ENCODE data around the gene HIPK2. TPM values are rescaled to one million over a fixed set of nuclear protein-coding genes. Genes with fewer than 3 reads are reported as not detected.

HIPK2 gene
- polyA plus RNA-seq (2011; rRNA removed): 12.1 and 16.3 TPM in 2 replicates
- polyA plus RNA-seq (2012; cell fraction: cytosol; rRNA removed): 10.1 and 13.5 TPM in 2 replicates
- polyA plus RNA-seq (2012; cell fraction: nucleus; rRNA removed): 9.9 and 11.2 TPM in 2 replicates
- polyA plus RNA-seq (2017; fragmentation: RNase III; extraction: RNeasy Plus Mini Kit Qiagen cat#74134 plus additional on column Dnase treatment): 10.5 to 13.1 TPM (median 11.3 TPM) in 3 replicates
- polyA minus RNA-seq (2011; rRNA and poly(A)+ RNA removed): 32.7 and 34.1 TPM in 2 replicates

DNA sequence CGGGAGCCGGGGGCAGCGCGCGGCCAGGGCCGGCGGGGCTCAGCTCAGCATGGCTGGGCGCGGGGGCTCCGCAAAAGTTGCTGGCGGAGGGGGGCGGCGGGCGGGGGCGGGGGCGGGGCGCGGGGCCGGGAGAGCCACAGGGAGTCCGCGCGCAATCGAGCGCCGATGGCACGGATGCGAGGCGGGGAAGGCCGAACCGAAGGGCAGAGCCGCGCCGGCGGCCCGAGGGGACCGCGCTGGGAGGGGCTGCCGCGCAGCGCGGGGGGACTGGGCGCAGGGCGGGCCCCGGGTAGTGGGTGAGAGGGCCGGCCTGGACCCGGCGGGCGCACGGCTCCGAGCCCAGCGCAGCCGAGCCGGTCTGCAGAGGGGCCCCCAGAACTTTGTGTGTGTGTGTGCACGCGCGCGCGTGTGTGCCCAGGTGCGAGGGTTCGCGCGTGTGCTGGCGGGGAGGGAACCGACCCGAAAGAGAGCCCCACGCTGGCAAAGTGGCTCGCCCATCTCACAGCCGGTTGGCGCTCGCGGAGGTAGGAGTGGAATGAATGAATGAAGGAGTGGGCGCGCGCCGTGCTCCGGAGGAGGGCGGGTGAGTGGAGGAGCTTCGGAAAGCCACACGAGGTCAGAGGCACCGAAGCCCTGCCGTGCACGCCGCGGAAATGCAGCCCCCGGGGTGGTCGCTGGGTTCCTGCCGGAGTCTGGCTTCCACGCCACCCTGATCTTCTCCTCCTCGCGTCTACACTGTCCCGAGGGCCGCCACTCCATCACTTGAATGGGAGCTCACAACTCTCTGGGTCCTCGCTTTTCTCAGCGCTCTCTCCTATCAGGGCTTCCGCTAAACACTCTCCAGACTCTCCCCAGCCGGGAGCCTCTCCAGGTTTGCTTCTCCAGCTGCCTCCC lies at the start of gene HIPK2:
HIPK2 (minus strand) TSS at position 51 of the 894 bp plus-strand sequence. CDS start 375 bp downstream, outside the sequence.
- WGBS (ENCODE audit: missing lambda C conversion rate): 2% methylated on average over 40 of the region's 96 CpGs
- Histone ChIP-seq H3K4me1 (peaks cover 31% of the 10 kb centered on the region), H3K27ac (peak within 1 kb of the TSS; percentile 97 to 100), H3K4me2 (peak within 1 kb of the TSS; percentile 96), H3K4me3 (peak within 1 kb of the TSS; percentile 99), H3K9me3 (no peaks in the 10 kb centered on the region)
- FAIRE-seq (no peak), DNase-seq (ENCODE audit: low read depth in 1 of 2, low spot score in 1 of 2) (peak; percentile 65 to 76), ATAC-seq (peak; percentile 72 to 76)
- ChIA-PET POLR2A (interaction anchor here (0.6 to 2.0 kb wide), 3 partner anchors 22 to 132 kb away, joined by 4 to 5 read pairs (median 4); no protein-coding TSS in a partner anchor), CTCF (interaction anchor here (0.9 to 5.7 kb wide), 7 partner anchors 32 to 227 kb away, joined by 3 to 35 read pairs (median 4); no protein-coding TSS in a partner anchor)
- no peak for TF ChIP-seq HOXB5 (CRISPR knock-in tag; IDR thresholded peaks at IDR 0.05)
- TF ChIP-seq JUN (IDR thresholded peaks at IDR 0.05): peak in 1 of 2 experiments; percentile 39; a peak in 2 of 5 replicates
- TF ChIP-seq, protein P1, sequence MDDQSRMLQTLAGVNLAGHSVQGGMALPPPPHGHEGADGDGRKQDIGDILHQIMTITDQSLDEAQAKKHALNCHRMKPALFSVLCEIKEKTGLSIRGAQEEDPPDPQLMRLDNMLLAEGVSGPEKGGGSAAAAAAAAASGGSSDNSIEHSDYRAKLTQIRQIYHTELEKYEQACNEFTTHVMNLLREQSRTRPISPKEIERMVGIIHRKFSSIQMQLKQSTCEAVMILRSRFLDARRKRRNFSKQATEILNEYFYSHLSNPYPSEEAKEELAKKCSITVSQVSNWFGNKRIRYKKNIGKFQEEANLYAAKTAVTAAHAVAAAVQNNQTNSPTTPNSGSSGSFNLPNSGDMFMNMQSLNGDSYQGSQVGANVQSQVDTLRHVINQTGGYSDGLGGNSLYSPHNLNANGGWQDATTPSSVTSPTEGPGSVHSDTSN (IDR thresholded peaks at IDR 0.05): no peak
- no peak for TF ChIP-seq NFE2L2 (conservative IDR thresholded peaks at IDR 0.05; ENCODE audit: low read length)
- TF ChIP-seq, protein P2, sequence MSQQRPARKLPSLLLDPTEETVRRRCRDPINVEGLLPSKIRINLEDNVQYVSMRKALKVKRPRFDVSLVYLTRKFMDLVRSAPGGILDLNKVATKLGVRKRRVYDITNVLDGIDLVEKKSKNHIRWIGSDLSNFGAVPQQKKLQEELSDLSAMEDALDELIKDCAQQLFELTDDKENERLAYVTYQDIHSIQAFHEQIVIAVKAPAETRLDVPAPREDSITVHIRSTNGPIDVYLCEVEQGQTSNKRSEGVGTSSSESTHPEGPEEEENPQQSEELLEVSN (IDR thresholded peaks at IDR 0.05; ENCODE audit: borderline replicate concordance, low read depth): peak; percentile 80; the same call in 1 of the 2 replicates
- TF ChIP-seq FOSL2 (IDR thresholded peaks at IDR 0.05): no peak
- no peak for TF ChIP-seq FOSL2 (CRISPR knock-in tag; IDR thresholded peaks at IDR 0.05)
- TF ChIP-seq, protein P3, sequence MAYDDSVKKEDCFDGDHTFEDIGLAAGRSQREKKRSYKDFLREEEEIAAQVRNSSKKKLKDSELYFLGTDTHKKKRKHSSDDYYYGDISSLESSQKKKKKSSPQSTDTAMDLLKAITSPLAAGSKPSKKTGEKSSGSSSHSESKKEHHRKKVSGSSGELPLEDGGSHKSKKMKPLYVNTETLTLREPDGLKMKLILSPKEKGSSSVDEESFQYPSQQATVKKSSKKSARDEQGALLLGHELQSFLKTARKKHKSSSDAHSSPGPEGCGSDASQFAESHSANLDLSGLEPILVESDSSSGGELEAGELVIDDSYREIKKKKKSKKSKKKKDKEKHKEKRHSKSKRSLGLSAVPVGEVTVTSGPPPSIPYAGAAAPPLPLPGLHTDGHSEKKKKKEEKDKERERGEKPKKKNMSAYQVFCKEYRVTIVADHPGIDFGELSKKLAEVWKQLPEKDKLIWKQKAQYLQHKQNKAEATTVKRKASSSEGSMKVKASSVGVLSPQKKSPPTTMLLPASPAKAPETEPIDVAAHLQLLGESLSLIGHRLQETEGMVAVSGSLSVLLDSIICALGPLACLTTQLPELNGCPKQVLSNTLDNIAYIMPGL (CRISPR knock-in tag; IDR thresholded peaks at IDR 0.05; ENCODE audit: borderline replicate concordance): no peak
- TF ChIP-seq EHF (CRISPR knock-in tag; IDR thresholded peaks at IDR 0.05): no peak
- no peak for TF ChIP-seq TP53 (CRISPR knock-in tag; IDR thresholded peaks at IDR 0.05)
- peak; percentile 24 for TF ChIP-seq POLR2A (IDR thresholded peaks at IDR 0.05; ENCODE audit: low read length)
- no peak for TF ChIP-seq KDM5A (IDR thresholded peaks at IDR 0.05)
- TF ChIP-seq, protein P4, sequence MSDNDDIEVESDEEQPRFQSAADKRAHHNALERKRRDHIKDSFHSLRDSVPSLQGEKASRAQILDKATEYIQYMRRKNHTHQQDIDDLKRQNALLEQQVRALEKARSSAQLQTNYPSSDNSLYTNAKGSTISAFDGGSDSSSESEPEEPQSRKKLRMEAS (IDR thresholded peaks at IDR 0.05): peak; percentile 85
- peak; percentile 31; the same call in 1 of the 2 replicates for TF ChIP-seq PHF8 (IDR thresholded peaks at IDR 0.05; ENCODE audit: borderline replicate concordance, low read depth)
- 0 out of 2 replicates have a peak, but pooled peaks have one; percentile 44 for TF ChIP-seq RNF2 (IDR thresholded peaks at IDR 0.05; ENCODE audit: borderline replicate concordance, low read depth)

DNA sequence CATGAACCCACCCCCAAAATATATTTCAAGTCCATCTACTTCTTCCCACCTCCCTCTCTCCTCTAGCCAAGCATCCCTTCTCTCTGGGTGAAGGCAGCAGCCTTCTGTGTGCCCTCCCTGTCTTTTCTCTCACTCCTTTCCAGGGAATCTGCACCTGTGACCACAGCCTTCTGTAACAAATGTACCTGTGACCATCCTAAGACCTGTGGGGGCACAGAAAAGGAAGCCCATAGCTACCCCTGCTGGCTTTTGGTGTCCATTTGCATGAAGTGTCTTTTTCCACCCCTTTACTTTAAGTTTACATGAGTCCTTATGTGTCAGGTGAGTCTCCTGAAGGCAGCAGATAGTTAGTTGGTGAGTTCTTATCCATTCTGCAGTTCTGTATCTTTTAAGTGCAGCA lies 49.2 kb upstream of the HIPK2 start:
- Histone ChIP-seq H3K4me1 (peaks cover 36% of the 10 kb centered on the region), H3K9me3 (no peaks in the 10 kb centered on the region), H3K4me2 (no peak overlapping the region), H3K27ac (no peak overlapping the region), H3K4me3 (no peak overlapping the region)
- ATAC-seq (peak in 1 of 2 experiments; percentile 27; a peak in 2 of 6 replicates), DNase-seq (ENCODE audit: low read depth in 1 of 2, low spot score in 1 of 2) (peak in 1 of 2 experiments; percentile 13), FAIRE-seq (no peak)
- CTCF ChIA-PET: interaction anchor here (1.3 kb wide), 1 partner anchor 18 kb away, joined by 3 read pairs; no protein-coding TSS in a partner anchor
- TF ChIP-seq RAD21 (conservative IDR thresholded peaks at IDR 0.05 in 1 of 2, IDR thresholded peaks at IDR 0.05 in 1 of 2): peak; percentile 26 to 51; a peak in 4 of 5 replicates
- TF ChIP-seq, protein P5, sequence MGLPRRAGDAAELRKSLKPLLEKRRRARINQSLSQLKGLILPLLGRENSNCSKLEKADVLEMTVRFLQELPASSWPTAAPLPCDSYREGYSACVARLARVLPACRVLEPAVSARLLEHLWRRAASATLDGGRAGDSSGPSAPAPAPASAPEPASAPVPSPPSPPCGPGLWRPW (IDR thresholded peaks at IDR 0.05): no peak
- POLR2A ChIA-PET: no interaction called here

Data from A549 (cell line).